ENCODE measurements around the gene RALGPS1. TPM values are rescaled to one million over a fixed set of nuclear protein-coding genes. Genes with fewer than 3 reads are reported as not detected.
"Not testable (repeated sequence)": the region's sequence is repeated elsewhere in the genome, so short reads cannot be mapped to it uniquely, and the experiment has no call there.

RALGPS1 gene
- polyA plus RNA-seq, 2 donors: 3.8 to 6.4 TPM

DNA sequence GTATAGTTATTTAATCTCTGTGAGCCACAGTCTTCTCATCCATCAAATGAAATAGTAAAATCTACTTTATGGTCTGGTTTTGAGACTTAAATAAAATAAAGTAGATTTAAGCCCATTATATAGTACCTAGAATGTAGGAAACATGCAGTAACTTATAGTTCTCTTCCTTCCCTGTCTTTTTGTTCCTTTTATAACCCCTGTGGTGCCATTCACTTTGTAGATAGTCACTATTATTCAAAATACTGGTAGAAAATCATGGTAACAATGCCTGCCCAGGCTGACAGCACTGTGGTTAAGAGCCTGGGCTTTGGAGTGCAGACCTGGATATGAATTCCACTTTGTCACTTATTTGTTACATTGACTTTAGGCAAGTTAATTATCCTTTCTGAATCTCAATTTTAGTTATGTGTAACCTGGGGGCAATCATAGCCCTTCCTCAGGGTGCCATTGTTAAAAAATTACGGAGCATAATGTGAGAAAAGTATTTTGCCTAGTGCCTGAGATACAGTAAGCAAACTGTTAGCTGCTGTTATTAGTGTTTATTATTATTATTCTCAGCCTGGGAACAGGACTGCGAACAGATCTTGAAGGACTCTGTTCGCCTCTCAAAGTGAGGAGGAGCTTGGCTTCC is 100.4 kb downstream of the RALGPS1 start:
- H3K4me1 ChIP-seq (ENCODE audit: control insufficient read depth in 2 of 2, insufficient read depth in 2 of 2, low read length in 1 of 2): no peaks in the 10 kb centered on the region
- no peaks in the 10 kb centered on the region for H3K27me3 ChIP-seq (ENCODE audit: control insufficient read depth in 1 of 2, insufficient read depth in 2 of 2, low read length in 2 of 2)
- no peaks in the 10 kb centered on the region for H3K9me3 ChIP-seq (ENCODE audit: control insufficient read depth in 2 of 2, insufficient read depth in 1 of 2, low read depth in 1 of 2, low read length in 1 of 2)
- WGBS, 2 donors: 94 to 97% methylated on average over 3 of the region's 3 CpGs
- no peak overlapping the region for H3K4me3 ChIP-seq (ENCODE audit: low read depth in 1 of 2, low read length in 2 of 2)
- no peak overlapping the region for H3K27ac ChIP-seq (ENCODE audit: low read depth in 2 of 2, low read length in 1 of 2)
- no peaks in the 10 kb centered on the region for H3K36me3 ChIP-seq (ENCODE audit: control insufficient read depth in 2 of 2, insufficient read depth in 2 of 2, low read length in 1 of 2)

DNA sequence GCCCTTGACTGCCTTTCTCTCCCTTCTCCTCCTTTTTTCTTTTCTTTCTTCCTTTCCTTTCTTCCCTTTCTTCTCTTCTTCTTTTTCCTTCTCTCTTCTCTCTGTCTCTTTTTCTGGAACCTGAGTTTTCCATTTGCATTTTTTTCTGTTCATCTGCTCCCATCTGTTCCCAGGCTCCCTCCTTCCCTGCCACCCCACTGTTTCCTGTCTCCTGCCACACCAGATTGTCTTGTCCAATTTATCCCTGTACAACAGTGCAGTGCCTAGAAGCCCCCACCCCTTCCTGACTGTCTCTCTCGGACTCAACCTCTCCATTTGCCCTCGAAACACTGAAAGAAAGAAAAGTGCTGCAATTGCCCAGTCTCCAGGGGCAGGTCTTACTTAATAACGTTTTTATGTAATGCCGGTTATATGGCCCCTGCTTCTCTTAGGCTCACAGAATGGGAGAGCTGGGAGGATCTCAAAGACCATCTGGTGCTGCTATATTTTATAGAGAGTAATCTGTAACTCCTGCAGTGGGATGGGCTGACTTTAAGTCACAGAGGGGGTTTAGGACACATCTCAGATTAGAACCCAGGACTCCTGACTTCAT is 101.4 kb downstream of the RALGPS1 start:
- no peak overlapping the region for H3K27ac ChIP-seq (ENCODE audit: low read depth in 2 of 2, low read length in 1 of 2)
- H3K27me3 ChIP-seq (ENCODE audit: control insufficient read depth in 1 of 2, insufficient read depth in 2 of 2, low read length in 2 of 2): no peaks in the 10 kb centered on the region
- no peaks in the 10 kb centered on the region for H3K9me3 ChIP-seq (ENCODE audit: control insufficient read depth in 2 of 2, insufficient read depth in 1 of 2, low read depth in 1 of 2, low read length in 1 of 2)
- no peaks in the 10 kb centered on the region for H3K36me3 ChIP-seq (ENCODE audit: control insufficient read depth in 2 of 2, insufficient read depth in 2 of 2, low read length in 1 of 2)
- 87 to 90% methylated on average over 4 of the region's 4 CpGs for WGBS, 2 donors
- H3K4me3 ChIP-seq (ENCODE audit: low read depth in 1 of 2, low read length in 2 of 2): no peak overlapping the region
- no peaks in the 10 kb centered on the region for H3K4me1 ChIP-seq (ENCODE audit: control insufficient read depth in 2 of 2, insufficient read depth in 2 of 2, low read length in 1 of 2)

DNA sequence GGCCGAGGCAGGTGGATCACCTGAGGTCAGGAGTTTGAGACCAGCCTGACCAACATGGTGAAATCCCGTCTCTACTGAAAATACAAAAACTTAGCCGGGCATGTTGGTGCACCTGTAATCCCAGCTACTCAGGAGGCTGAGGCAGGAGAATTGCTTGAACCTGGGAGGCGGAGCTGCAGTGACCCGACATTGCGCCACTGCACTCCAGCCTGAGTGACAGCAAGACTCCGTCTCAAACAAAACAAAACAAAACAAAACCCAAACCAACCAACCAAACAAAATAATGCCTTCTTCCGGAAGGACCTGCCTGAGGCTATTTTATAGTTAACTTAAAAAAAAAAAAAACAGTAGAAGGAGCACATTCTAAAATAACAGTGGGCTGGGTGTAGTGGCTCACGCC is 103.4 kb downstream of the RALGPS1 start:
- H3K27me3 ChIP-seq (ENCODE audit: control insufficient read depth in 1 of 2, insufficient read depth in 2 of 2, low read length in 2 of 2); H3K9me3 ChIP-seq (ENCODE audit: control insufficient read depth in 2 of 2, insufficient read depth in 1 of 2, low read depth in 1 of 2, low read length in 1 of 2); H3K4me1 ChIP-seq (ENCODE audit: control insufficient read depth in 2 of 2, insufficient read depth in 2 of 2, low read length in 1 of 2); H3K36me3 ChIP-seq (ENCODE audit: control insufficient read depth in 2 of 2, insufficient read depth in 2 of 2, low read length in 1 of 2); H3K27ac ChIP-seq (ENCODE audit: low read depth in 2 of 2, low read length in 1 of 2); H3K4me3 ChIP-seq (ENCODE audit: low read depth in 1 of 2, low read length in 2 of 2): not testable (repeated sequence)
- 87 to 88% methylated on average over 9 of the region's 9 CpGs for WGBS, 2 donors

DNA sequence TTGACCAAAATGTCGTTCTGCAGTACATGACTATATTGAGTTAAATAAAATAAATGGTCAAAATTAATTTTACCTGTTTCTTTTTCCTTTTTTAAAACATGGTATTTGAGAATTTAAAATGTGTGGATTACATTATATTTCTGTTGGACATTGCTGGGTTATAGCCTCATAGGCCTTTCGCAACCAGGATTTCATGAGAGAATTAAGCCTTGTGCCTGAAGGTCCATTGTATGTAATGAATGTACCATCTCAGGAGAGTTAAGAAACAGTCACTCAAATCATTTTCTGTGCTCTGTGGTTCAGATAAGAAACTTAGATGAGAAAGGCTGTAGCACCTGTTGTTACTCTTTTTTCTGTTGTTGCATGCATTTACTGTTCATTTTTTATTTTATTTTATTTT is 104.4 kb downstream of the RALGPS1 start:
- H3K36me3 ChIP-seq (ENCODE audit: control insufficient read depth in 2 of 2, insufficient read depth in 2 of 2, low read length in 1 of 2): no peaks in the 10 kb centered on the region
- H3K27me3 ChIP-seq (ENCODE audit: control insufficient read depth in 1 of 2, insufficient read depth in 2 of 2, low read length in 2 of 2): no peaks in the 10 kb centered on the region
- H3K9me3 ChIP-seq (ENCODE audit: control insufficient read depth in 2 of 2, insufficient read depth in 1 of 2, low read depth in 1 of 2, low read length in 1 of 2): no peaks in the 10 kb centered on the region
- WGBS, 2 donors: 94 to 97% methylated on average over 2 of the region's 2 CpGs
- H3K4me1 ChIP-seq (ENCODE audit: control insufficient read depth in 2 of 2, insufficient read depth in 2 of 2, low read length in 1 of 2): peaks cover 0 to 4% of the 10 kb centered on the region in 2 donors
- no peak overlapping the region for H3K27ac ChIP-seq (ENCODE audit: low read depth in 2 of 2, low read length in 1 of 2)
- H3K4me3 ChIP-seq (ENCODE audit: low read depth in 1 of 2, low read length in 2 of 2): no peak overlapping the region

DNA sequence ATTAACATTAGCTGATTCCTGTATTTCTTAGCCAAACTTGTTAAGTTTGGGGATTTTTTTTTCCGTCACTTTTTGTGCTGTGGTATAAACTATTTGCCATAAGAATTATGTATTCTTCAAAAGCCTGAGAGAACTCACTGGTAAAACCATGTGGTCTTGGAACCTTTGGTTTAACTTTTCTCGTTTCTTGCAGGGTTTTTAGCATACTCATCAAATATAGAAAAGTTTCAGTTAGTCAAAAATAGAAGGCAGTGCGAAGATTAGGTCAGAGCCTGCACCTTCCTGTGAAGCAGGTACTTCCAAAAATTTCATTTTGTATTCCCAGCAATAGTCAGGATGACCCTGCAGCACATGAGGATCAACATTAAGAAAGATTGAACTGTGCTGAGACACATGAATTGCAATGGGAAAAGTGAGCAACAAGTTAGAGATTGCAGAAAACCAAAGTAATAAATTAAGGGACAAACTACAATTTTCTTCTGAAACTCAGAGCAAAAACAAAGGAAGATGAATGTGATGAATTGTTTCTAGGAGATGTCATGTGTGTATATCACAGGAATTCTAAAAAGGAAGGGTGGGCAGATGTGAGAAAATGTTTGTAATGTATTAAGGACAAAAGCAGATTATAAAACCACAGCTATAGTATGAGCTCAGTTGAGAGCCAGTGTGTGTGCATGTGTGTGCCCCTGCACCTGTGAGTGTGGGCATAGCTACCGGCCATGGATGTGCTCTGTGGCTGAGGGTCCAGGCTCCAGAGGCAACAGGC is 105.6 kb downstream of the RALGPS1 start:
- no peak overlapping the region for H3K27ac ChIP-seq (ENCODE audit: low read depth in 2 of 2, low read length in 1 of 2)
- no peak overlapping the region for H3K4me3 ChIP-seq (ENCODE audit: low read depth in 1 of 2, low read length in 2 of 2)
- H3K4me1 ChIP-seq (ENCODE audit: control insufficient read depth in 2 of 2, insufficient read depth in 2 of 2, low read length in 1 of 2): peaks cover 0 to 4% of the 10 kb centered on the region in 2 donors
- H3K9me3 ChIP-seq (ENCODE audit: control insufficient read depth in 2 of 2, insufficient read depth in 1 of 2, low read depth in 1 of 2, low read length in 1 of 2): no peaks in the 10 kb centered on the region
- no peaks in the 10 kb centered on the region for H3K36me3 ChIP-seq (ENCODE audit: control insufficient read depth in 2 of 2, insufficient read depth in 2 of 2, low read length in 1 of 2)
- 90 to 91% methylated on average over 4 of the region's 4 CpGs for WGBS, 2 donors
- no peaks in the 10 kb centered on the region for H3K27me3 ChIP-seq (ENCODE audit: control insufficient read depth in 1 of 2, insufficient read depth in 2 of 2, low read length in 2 of 2)

DNA sequence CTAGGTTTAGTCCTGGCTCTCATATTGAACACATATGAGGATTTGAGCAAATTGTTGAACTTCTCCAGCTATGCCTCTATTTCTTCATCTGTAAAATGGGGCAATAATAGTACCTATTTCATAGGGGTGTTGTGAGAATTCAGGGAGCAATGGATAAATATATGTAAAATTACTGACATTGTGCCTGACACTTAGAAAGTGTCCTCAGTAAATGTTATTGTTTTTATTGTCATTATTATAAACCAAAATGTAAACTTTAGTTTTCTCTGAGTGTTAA is 106.2 kb downstream of the RALGPS1 start:
- H3K4me1 ChIP-seq (ENCODE audit: control insufficient read depth in 2 of 2, insufficient read depth in 2 of 2, low read length in 1 of 2): peaks cover 0 to 4% of the 10 kb centered on the region in 2 donors
- H3K27ac ChIP-seq (ENCODE audit: low read depth in 2 of 2, low read length in 1 of 2): no peak overlapping the region
- no peaks in the 10 kb centered on the region for H3K9me3 ChIP-seq (ENCODE audit: control insufficient read depth in 2 of 2, insufficient read depth in 1 of 2, low read depth in 1 of 2, low read length in 1 of 2)
- no peaks in the 10 kb centered on the region for H3K27me3 ChIP-seq (ENCODE audit: control insufficient read depth in 1 of 2, insufficient read depth in 2 of 2, low read length in 2 of 2)
- H3K36me3 ChIP-seq (ENCODE audit: control insufficient read depth in 2 of 2, insufficient read depth in 2 of 2, low read length in 1 of 2): no peaks in the 10 kb centered on the region
- no peak overlapping the region for H3K4me3 ChIP-seq (ENCODE audit: low read depth in 1 of 2, low read length in 2 of 2)

DNA sequence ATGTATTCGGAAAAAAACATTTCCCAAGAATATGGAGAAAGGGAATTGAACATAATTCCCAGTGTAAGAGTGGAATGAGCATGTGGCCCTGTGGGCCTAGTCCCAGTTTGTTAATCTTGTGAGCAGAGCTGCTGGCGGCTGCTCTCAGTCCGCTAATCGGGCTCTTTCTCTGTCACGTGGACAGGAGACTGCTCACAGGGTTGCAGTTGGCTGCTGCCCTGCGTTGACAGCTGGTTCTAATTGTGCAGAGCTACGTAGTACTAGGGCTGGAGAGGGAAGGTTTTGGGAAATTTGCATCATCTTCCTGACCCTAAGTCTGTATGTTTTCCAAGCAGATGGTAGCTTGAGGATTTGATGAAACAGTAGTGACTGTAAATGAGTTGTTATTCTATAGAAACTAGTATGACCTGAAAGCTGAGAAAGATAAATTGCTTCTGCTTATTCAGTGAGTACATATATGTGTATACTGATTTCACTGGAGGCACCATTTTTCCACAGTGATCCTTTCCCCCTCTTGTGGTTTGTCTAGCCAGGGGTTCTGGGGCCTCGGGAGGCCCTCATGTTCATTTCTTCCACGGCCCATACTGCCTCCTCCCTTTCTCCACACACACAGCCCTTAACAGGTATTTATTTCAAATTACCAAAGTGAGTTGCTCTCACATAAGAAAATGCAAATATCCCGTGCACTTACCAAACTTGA is 107.2 kb downstream of the RALGPS1 start:
- WGBS, 2 donors: 67 to 71% methylated on average over 10 of the region's 10 CpGs

DNA sequence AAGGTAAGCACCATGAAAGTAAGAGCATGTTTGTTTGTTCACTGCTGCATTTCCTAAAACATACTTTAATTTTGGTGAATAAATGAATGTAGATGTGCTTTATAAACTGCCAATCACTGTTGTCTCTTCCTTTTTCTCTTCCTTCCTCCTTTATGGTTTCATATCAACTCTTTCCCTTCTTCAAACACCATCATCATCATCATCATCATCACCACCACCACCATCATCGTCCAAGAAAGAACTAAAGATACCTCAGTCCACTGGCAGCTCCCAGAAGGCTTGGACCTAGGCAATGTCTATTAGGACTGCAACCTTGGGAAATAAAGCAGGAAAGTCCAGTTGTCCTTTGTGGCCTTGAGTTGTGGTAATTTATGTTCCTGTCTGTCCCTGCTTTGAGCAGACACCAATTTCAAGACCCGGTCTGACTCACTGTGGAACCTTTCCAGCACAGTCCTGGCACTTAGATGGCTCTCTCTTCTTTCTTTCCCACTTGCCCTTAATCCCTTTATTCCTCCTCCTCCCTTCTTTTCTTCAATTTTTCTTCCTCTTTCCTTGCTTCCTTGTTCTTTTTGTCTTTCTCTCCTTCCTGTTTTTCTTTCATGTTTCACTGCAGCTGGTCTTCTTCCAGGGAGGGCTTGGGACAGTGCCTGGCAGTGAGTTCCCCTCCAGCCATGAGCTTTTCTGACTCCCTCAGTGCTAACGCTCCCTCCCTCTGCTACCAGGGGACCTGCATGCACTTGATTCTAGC is 108.5 kb downstream of the RALGPS1 start:
- Histone ChIP-seq H3K36me3 (ENCODE audit: control insufficient read depth in 2 of 2, insufficient read depth in 2 of 2, low read length in 1 of 2) (no peaks in the 10 kb centered on the region), H3K27ac (ENCODE audit: low read depth in 2 of 2, low read length in 1 of 2) (peak overlapping the region; percentile 88 to 95), H3K27me3 (ENCODE audit: control insufficient read depth in 1 of 2, insufficient read depth in 2 of 2, low read length in 2 of 2) (no peaks in the 10 kb centered on the region), H3K4me3 (ENCODE audit: low read depth in 1 of 2, low read length in 2 of 2) (no peak overlapping the region), H3K4me1 (ENCODE audit: control insufficient read depth in 2 of 2, insufficient read depth in 2 of 2, low read length in 1 of 2) (peaks cover 6 to 12% of the 10 kb centered on the region in 2 donors), H3K9me3 (ENCODE audit: control insufficient read depth in 2 of 2, insufficient read depth in 1 of 2, low read depth in 1 of 2, low read length in 1 of 2) (no peaks in the 10 kb centered on the region)
- WGBS, 2 donors: 49 to 61% methylated on average over 3 of the region's 3 CpGs

More for the DNA sequence above, 107.2 kb downstream of the RALGPS1 start:
- H3K27ac ChIP-seq (ENCODE audit: low read depth in 2 of 2, low read length in 1 of 2): peak overlapping the region; percentile 67 to 88
- H3K4me1 ChIP-seq (ENCODE audit: control insufficient read depth in 2 of 2, insufficient read depth in 2 of 2, low read length in 1 of 2): peaks cover 3 to 7% of the 10 kb centered on the region in 2 donors
- no peaks in the 10 kb centered on the region for H3K27me3 ChIP-seq (ENCODE audit: control insufficient read depth in 1 of 2, insufficient read depth in 2 of 2, low read length in 2 of 2)
- H3K4me3 ChIP-seq (ENCODE audit: low read depth in 1 of 2, low read length in 2 of 2): no peak overlapping the region
- H3K36me3 ChIP-seq (ENCODE audit: control insufficient read depth in 2 of 2, insufficient read depth in 2 of 2, low read length in 1 of 2): no peaks in the 10 kb centered on the region
- H3K9me3 ChIP-seq (ENCODE audit: control insufficient read depth in 2 of 2, insufficient read depth in 1 of 2, low read depth in 1 of 2, low read length in 1 of 2): no peaks in the 10 kb centered on the region

DNA sequence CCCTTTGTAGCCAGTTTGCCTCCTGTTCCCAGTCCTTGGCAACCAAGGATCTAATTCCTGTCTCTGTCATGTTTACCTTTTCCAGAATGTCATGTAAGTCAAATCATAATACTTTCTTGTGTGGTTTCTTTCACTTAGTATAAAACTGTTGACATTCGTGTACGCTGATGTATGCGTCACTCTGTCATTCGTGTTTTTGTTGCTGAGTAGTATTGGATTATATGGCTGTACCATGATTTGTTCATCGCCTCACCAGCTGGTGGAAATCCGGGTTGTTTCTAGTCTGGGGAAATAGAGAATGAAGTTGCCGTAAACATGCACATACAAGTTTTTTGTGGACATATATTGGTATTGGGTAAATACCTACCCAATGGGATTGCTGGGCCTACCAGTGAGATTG is 110.5 kb downstream of the RALGPS1 start:
- peaks cover 6 to 16% of the 10 kb centered on the region in 2 donors for H3K4me1 ChIP-seq (ENCODE audit: control insufficient read depth in 2 of 2, insufficient read depth in 2 of 2, low read length in 1 of 2)
- 87 to 88% methylated on average over 7 of the region's 7 CpGs for WGBS, 2 donors
- H3K27ac ChIP-seq (ENCODE audit: low read depth in 2 of 2, low read length in 1 of 2): peak overlapping the region; percentile 57 to 82
- no peaks in the 10 kb centered on the region for H3K27me3 ChIP-seq (ENCODE audit: control insufficient read depth in 1 of 2, insufficient read depth in 2 of 2, low read length in 2 of 2)
- H3K4me3 ChIP-seq (ENCODE audit: low read depth in 1 of 2, low read length in 2 of 2): no peak overlapping the region
- no peaks in the 10 kb centered on the region for H3K9me3 ChIP-seq (ENCODE audit: control insufficient read depth in 2 of 2, insufficient read depth in 1 of 2, low read depth in 1 of 2, low read length in 1 of 2)
- peaks cover 0 to 2% of the 10 kb centered on the region in 2 donors for H3K36me3 ChIP-seq (ENCODE audit: control insufficient read depth in 2 of 2, insufficient read depth in 2 of 2, low read length in 1 of 2)
